Endothelial cell of umbilical vein (primary cell): ENCODE measurements around the gene UGT1A3. TPM values are rescaled to one million over a fixed set of nuclear protein-coding genes. Genes with fewer than 3 reads are reported as not detected.

Experiments
- BruUV-seq: library from RNA; stranded (reverse); fragments of 400-500 nt; replicated peaks from 2 replicates; lab custom pipeline; 2021; lab: Mats Ljungman, UMichigan
- CTCF ChIA-PET: fragments of 300-600, 350-600 bp; sonication (Branson Sonifier 250); formaldehyde crosslinking; loops from one replicate; lab custom pipeline; 2021; ENCODE audit warnings: antibody characterized with exemption, inconsistent platforms; lab: Charles Lee
- POLR2A ChIA-PET: fragments of 300-600, 350-600 bp; sonication (Branson Sonifier 250); formaldehyde crosslinking; loops from one replicate; lab custom pipeline; 2021; ENCODE audit warnings: antibody characterized with exemption, inconsistent platforms; lab: Charles Lee
- DNase-seq: peaks from one replicate; pipeline ENCODE4 v3.0.0-alpha.2; 2011; ENCODE audit warnings: low read depth, low spot score
- FAIRE-seq: peaks from 2 replicates; lab custom pipeline; 2011; peaks lifted over from hg19 to GRCh38; lab: Jason Lieb, UNC
- H2AFZ ChIP-seq: 2 replicates; pipeline ENCODE4 v1.6.0; 2012; ENCODE audit warnings: low read depth, low read length, control low read depth, inconsistent platforms
- H3K27ac ChIP-seq: 2 replicates; pipeline ENCODE4 v1.5.1; 2011; ENCODE audit warnings: low read depth, mild to moderate bottlenecking, control low read depth, low read length, moderate library complexity; ENCODE audit not compliant: insufficient read depth
- H3K27me3 ChIP-seq, 2 experiments: 2 replicates each; pipeline versions ENCODE4 v1.6.0 to v1.6.1; 2011; ENCODE audit warnings: low read length in 2 of 2, mixed read lengths in 1 of 2; ENCODE audit not compliant: control insufficient read depth in 2 of 2, insufficient read depth in 2 of 2
- H3K36me3 ChIP-seq, 2 experiments: 2 replicates in 1 of 2; 3 replicates in 1 of 2; pipeline ENCODE4 v1.5.1; 2011; ENCODE audit warnings: low read length in 2 of 2, mild to moderate bottlenecking in 1 of 2, moderate library complexity in 1 of 2; ENCODE audit not compliant: control insufficient read depth in 2 of 2, insufficient read depth in 2 of 2; ENCODE audit errors: extremely low read depth in 1 of 2
- H3K4me1 ChIP-seq: 3 replicates; pipeline ENCODE4 v1.5.1; 2011; ENCODE audit warnings: mild to moderate bottlenecking, low read length; ENCODE audit not compliant: control insufficient read depth, insufficient read depth; ENCODE audit errors: extremely low read depth
- H3K4me2 ChIP-seq: 2 replicates; pipeline ENCODE4 v1.6.1; 2011; ENCODE audit warnings: low read length, control low read depth, mixed read lengths; ENCODE audit not compliant: insufficient read depth
- H3K4me3 ChIP-seq, 3 experiments: fragments of 200-600 bp in 1 of 3; sonication (generic), shearing (Covaris generic) in 1 of 3; replicated peaks in 1 of 3; 2 replicates each; pipeline ENCODE4 v1.5.1; 2011 to 2016; ENCODE audit warnings: control low read depth in 3 of 3, low read length in 3 of 3, mild to moderate bottlenecking in 2 of 3, inconsistent platforms in 1 of 3, low read depth in 1 of 3, moderate library complexity in 1 of 3; ENCODE audit not compliant: insufficient read depth in 1 of 3
- H3K79me2 ChIP-seq: 2 replicates; pipeline ENCODE4 v1.6.0; 2012; ENCODE audit warnings: low read length, inconsistent platforms; ENCODE audit not compliant: control insufficient read depth, insufficient read depth
- H3K9ac ChIP-seq: replicated peaks from 2 replicates; pipeline ENCODE3; 2011; ENCODE audit warnings: low read length, control low read depth; ENCODE audit not compliant: insufficient read depth; ENCODE audit errors: extremely low read depth
- H3K9me1 ChIP-seq: replicated peaks from 3 replicates; pipeline ENCODE4 v1.6.0; 2011; ENCODE audit warnings: mild to moderate bottlenecking, low read length; ENCODE audit not compliant: control insufficient read depth, insufficient read depth; ENCODE audit errors: extremely low read depth
- H3K9me3 ChIP-seq: replicated peaks from 2 replicates; pipeline ENCODE4 v1.5.1; 2012; ENCODE audit warnings: low read length, inconsistent platforms; ENCODE audit not compliant: control insufficient read depth, insufficient read depth
- H4K20me1 ChIP-seq: replicated peaks from 2 replicates; pipeline ENCODE3; 2011; ENCODE audit warnings: mild to moderate bottlenecking, low read length; ENCODE audit not compliant: control insufficient read depth, insufficient read depth; ENCODE audit errors: extremely low read depth
- EZH2 ChIP-seq: IDR thresholded peaks from 2 replicates; pipeline ENCODE4 v1.6.1; 2012; ENCODE audit warnings: borderline replicate concordance, low read depth, mild to moderate bottlenecking, moderate library complexity, low read length, inconsistent platforms; ENCODE audit not compliant: severe bottlenecking
- FOS ChIP-seq: IDR thresholded peaks from 2 replicates; pipeline ENCODE4 v1.6.1; 2011; ENCODE audit warnings: mild to moderate bottlenecking, low read length, moderate library complexity, borderline replicate concordance; ENCODE audit not compliant: insufficient read depth
- MAX ChIP-seq: IDR thresholded peaks from 2 replicates; pipeline ENCODE4 v1.6.1; 2011; ENCODE audit not compliant: insufficient read depth, insufficient read length
- POLR2A ChIP-seq: IDR thresholded peaks from 2 replicates; pipeline ENCODE4 v1.6.1; 2012; ENCODE audit warnings: low read depth, mild to moderate bottlenecking, control low read depth, low read length
- POLR2AphosphoS5 ChIP-seq: IDR thresholded peaks from 2 replicates; pipeline ENCODE4 v1.6.1; 2012; ENCODE audit warnings: low read depth, mild to moderate bottlenecking, control low read depth, low read length, moderate library complexity; ENCODE audit not compliant: insufficient read depth
- dilution Hi-C: fragments of 300-500 bp; cut with MboI; formaldehyde crosslinking; loops from one replicate; pipeline ENCODE4 v1.15.0; 2019; ENCODE audit warnings: low sequenced_read_pairs; ENCODE audit not compliant: extremely low pct_ligation_motif_present
- intact Hi-C: fragments of 100-400 bp; cut with micrococcal nuclease; formaldehyde crosslinking; loops from one replicate; pipeline ENCODE4 v1.10.0; 2022
- polyA plus RNA-seq, 4 experiments: library from polyadenylated mRNA; depleted of rRNA in 3 of 4; stranded (reverse) in 3 of 4; unstranded in 1 of 4; fragments of >200 nt; gene quantifications; 2 replicates each; pipeline versions ENCODE4 v1.2.1 to v1.2.3, GENCODE V29; 2011 to 2012; ENCODE audit warnings: missing spikeins in 1 of 4
- total RNA-seq: library from RNA; stranded (reverse); gene quantifications from 2 replicates; pipeline ENCODE4 v1.2.3, GENCODE V29; 2021

Gene UGT1A3
- total and polyA plus RNA-seq, 2 donors (not counting 3 experiments of a cell fraction or from before 2014, with no cell fraction given), result not detected

- H3K79me2 ChIP-seq, result no peaks in the 10 kb centered on the region
- FAIRE-seq (no peak), DNase-seq (no peak)
- H3K4me2 ChIP-seq, result no peak overlapping the region
- ChIA-PET POLR2A (no interaction called here), CTCF (no interaction called here)
- no peaks in the 10 kb centered on the region for H4K20me1 ChIP-seq
- no peaks in the 10 kb centered on the region for H3K9me3 ChIP-seq
- dilution Hi-C loops (no loop called here), intact Hi-C loops (no loop called here)
- no peaks in the 10 kb centered on the region for H3K4me1 ChIP-seq
- H3K36me3 ChIP-seq, result no peaks in the 10 kb centered on the region
- TF ChIP-seq POLR2A (no peak), FOS (no peak)
- no peak overlapping the region for H2AFZ ChIP-seq
- BruUV-seq, result no TSS peak
- H3K27me3 ChIP-seq, result no peaks in the 10 kb centered on the region
- no peak overlapping the region for H3K4me3 ChIP-seq
- H3K27ac ChIP-seq, result no peak overlapping the region
- H3K9ac ChIP-seq, result no peak overlapping the region
- H3K9me1 ChIP-seq, result no peaks in the 10 kb centered on the region
Observed at GRCh38 chr2:233796254-233796653, 67.4 kb downstream of the UGT1A3 start.

DNA sequence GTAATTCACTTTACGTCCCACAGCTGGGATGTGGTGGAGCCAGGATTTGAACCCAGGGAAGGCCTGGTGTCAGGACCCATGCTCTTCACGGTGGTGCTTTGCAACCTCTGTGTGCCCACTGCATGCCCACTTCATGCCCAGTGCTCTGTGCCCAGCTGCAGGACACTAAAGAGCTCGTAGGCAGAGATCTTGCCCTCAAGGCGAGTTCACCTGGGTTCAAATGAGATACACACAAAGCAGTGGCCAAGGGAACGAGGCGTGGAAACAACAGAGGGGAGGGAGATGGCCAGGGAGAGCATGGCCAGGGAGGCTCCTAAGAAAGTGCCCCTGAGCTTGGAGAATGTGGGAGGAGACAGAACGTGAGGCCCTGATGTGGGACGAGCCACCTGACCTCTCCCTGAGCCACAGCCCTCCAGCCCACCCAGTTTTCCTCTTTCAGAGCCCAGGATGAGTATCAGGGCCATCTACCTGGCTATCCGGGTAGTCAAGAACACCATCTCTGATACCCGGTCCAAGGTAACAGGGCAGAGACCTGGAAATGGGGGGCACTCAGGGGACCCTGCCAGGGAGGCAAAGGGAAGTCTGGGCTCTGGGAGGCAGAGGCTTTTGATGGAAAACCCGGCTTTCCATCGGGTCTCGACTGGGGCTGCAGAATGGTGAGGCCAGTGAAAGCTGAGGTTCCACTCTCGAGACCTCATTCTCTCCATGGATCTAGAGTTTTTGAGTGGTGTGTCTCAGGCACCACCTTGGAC, 69.7 kb downstream of the UGT1A3 start:
- dilution Hi-C loops, result no loop called here
- DNase-seq, result no peak
- Histone ChIP-seq H3K4me2 (no peak overlapping the region), H3K36me3 (no peaks in the 10 kb centered on the region), H3K9me3 (no peaks in the 10 kb centered on the region), H2AFZ (no peak overlapping the region), H3K9me1 (no peaks in the 10 kb centered on the region), H3K79me2 (no peaks in the 10 kb centered on the region), H3K27ac (no peak overlapping the region), H4K20me1 (no peaks in the 10 kb centered on the region), H3K4me3 (no peak overlapping the region), H3K27me3 (no peaks in the 10 kb centered on the region), H3K4me1 (no peaks in the 10 kb centered on the region), H3K9ac (no peak overlapping the region)
- ChIA-PET POLR2A (no interaction called here), CTCF (no interaction called here)
- intact Hi-C loops, result no loop called here
- TF ChIP-seq EZH2 (no peak), POLR2AphosphoS5 (no peak), MAX (no peak), FOS (no peak)
- no TSS peak for BruUV-seq
- FAIRE-seq, result no peak
